Astrocyte (in vitro differentiated cells and primary cell): Measurements from ENCODE around the gene MFSD1. TPM values are rescaled to one million over a fixed set of nuclear protein-coding genes. Genes with fewer than 3 reads are reported as not detected.
"Not testable (repeated sequence)": the region's sequence is repeated elsewhere in the genome, so short reads cannot be mapped to it uniquely, and the experiment has no call there.

Experiments used
- DNase-seq: peaks from one replicate; pipeline ENCODE4 v3.0.0-alpha.2; 2010; ENCODE audit warnings: low read depth
- FAIRE-seq: peaks from 2 replicates; lab custom pipeline; 2011; peaks lifted over from hg19 to GRCh38; lab: Jason Lieb, UNC
- H2AFZ ChIP-seq: 2 replicates; pipeline ENCODE4 v1.6.0; 2012; ENCODE audit warnings: low read depth, low read length, inconsistent platforms
- H3K27ac ChIP-seq: 2 replicates; pipeline ENCODE4 v1.5.1; 2011; ENCODE audit warnings: low read depth, low read length, inconsistent platforms
- H3K27me3 ChIP-seq: 2 replicates; pipeline ENCODE4 v1.6.0; 2011; ENCODE audit warnings: low read length, inconsistent platforms; ENCODE audit not compliant: insufficient read depth
- H3K36me3 ChIP-seq: 2 replicates; pipeline ENCODE4 v1.5.1; 2011; ENCODE audit warnings: low read length, inconsistent platforms; ENCODE audit not compliant: insufficient read depth
- H3K4me1 ChIP-seq: 2 replicates; pipeline ENCODE4 v1.5.1; 2011; ENCODE audit warnings: low read length, inconsistent platforms; ENCODE audit not compliant: insufficient read depth
- H3K4me2 ChIP-seq: 2 replicates; pipeline ENCODE4 v1.6.0; 2012; ENCODE audit warnings: low read length, inconsistent platforms
- H3K4me3 ChIP-seq: 2 replicates; pipeline ENCODE4 v1.5.1; 2011; ENCODE audit warnings: low read depth, mild to moderate bottlenecking, low read length, inconsistent platforms; ENCODE audit not compliant: insufficient read depth
- H3K79me2 ChIP-seq: 2 replicates; pipeline ENCODE4 v1.6.0; 2012; ENCODE audit warnings: mild to moderate bottlenecking, low read length, inconsistent platforms; ENCODE audit not compliant: insufficient read depth
- H3K9ac ChIP-seq: 2 replicates; pipeline ENCODE4 v1.6.0; 2012; ENCODE audit warnings: mild to moderate bottlenecking, low read length, inconsistent platforms
- H3K9me3 ChIP-seq: 2 replicates; pipeline ENCODE4 v1.5.1; 2012; ENCODE audit warnings: low read depth, mild to moderate bottlenecking, low read length, inconsistent platforms; ENCODE audit not compliant: insufficient read depth
- H4K20me1 ChIP-seq: 2 replicates; pipeline ENCODE4 v1.6.0; 2012; ENCODE audit warnings: low read length, inconsistent platforms; ENCODE audit not compliant: insufficient read depth
- H3K27ac Mint-ChIP-seq: one replicate; pipeline ENCODE4 v1.8.0; 2021; ENCODE audit warnings: mild to moderate bottlenecking, mixed read lengths; ENCODE audit not compliant: unreplicated experiment
- H3K27me3 Mint-ChIP-seq: one replicate; pipeline ENCODE4 v1.8.0; 2021; ENCODE audit warnings: low read depth, mixed read lengths; ENCODE audit not compliant: unreplicated experiment
- H3K36me3 Mint-ChIP-seq: one replicate; pipeline ENCODE4 v1.8.0; 2021; ENCODE audit warnings: low read depth, mixed read lengths; ENCODE audit not compliant: unreplicated experiment
- H3K4me1 Mint-ChIP-seq: one replicate; pipeline ENCODE4 v1.8.0; 2021; ENCODE audit warnings: low read depth, mixed read lengths; ENCODE audit not compliant: unreplicated experiment
- H3K4me3 Mint-ChIP-seq: one replicate; pipeline ENCODE4 v1.8.0; 2021; ENCODE audit warnings: mild to moderate bottlenecking, moderate library complexity, mixed read lengths; ENCODE audit not compliant: unreplicated experiment
- H3K9me3 Mint-ChIP-seq: one replicate; pipeline ENCODE4 v1.8.0; 2021; ENCODE audit warnings: mild to moderate bottlenecking, mixed read lengths; ENCODE audit not compliant: unreplicated experiment
- EZH2 ChIP-seq: IDR thresholded peaks from 2 replicates; pipeline ENCODE4 v1.6.1; 2012; ENCODE audit warnings: mild to moderate bottlenecking, low read length, inconsistent platforms; ENCODE audit not compliant: insufficient read depth
- total RNA-seq: library from RNA; stranded (reverse); gene quantifications from 2 replicates; pipeline ENCODE4 v1.2.1, GENCODE V29; 2021
- TF ChIP-seq, protein P1 (sequence below): IDR thresholded peaks from 2 replicates; pipeline ENCODE4 v1.5.1; 2011; ENCODE audit warnings: low read depth, mild to moderate bottlenecking, inconsistent platforms, low read length, moderate library complexity; ENCODE audit not compliant: insufficient read depth

The MFSD1 gene
- total RNA-seq, 1 donor from 2014 or later = 62.2 TPM

DNA sequence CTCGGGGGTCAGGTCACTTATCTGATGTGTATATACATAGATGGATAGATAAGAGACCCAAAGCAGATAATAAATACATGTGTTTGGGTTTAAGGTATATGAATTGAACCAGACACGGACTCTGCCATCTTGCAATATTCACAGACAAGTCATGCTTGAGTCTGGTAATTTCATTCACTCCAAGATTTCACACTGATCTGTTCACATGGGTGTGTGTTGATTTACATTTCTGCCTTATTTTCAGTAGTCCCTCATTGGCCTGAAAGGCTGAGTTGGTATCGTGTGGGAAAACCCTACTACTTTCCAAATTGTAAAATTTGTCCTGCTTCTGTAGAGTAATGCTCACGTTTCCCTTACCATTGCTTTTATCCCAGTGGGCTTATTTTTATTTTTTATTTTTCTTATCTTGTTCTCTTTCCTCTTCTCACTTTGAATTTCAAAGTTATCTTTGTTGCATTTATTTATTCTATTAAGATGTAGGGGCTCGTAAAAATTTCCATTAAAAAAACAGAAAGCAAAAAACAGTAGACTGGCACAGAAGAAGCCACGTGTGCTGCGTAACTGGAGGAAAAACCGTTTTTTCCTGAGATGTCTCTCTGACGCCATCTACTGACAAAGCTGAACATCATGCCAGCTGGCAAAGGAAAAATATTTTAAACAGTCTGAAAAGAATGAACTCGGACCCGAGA is 10.8 kb upstream of the MFSD1 start:
- H3K9ac ChIP-seq = peak overlapping the region; percentile 47
- peak overlapping the region; percentile 3 for H3K4me3 ChIP-seq
- H3K9me3 ChIP-seq = peaks cover 6% of the 10 kb centered on the region
- TF ChIP-seq, protein P1, sequence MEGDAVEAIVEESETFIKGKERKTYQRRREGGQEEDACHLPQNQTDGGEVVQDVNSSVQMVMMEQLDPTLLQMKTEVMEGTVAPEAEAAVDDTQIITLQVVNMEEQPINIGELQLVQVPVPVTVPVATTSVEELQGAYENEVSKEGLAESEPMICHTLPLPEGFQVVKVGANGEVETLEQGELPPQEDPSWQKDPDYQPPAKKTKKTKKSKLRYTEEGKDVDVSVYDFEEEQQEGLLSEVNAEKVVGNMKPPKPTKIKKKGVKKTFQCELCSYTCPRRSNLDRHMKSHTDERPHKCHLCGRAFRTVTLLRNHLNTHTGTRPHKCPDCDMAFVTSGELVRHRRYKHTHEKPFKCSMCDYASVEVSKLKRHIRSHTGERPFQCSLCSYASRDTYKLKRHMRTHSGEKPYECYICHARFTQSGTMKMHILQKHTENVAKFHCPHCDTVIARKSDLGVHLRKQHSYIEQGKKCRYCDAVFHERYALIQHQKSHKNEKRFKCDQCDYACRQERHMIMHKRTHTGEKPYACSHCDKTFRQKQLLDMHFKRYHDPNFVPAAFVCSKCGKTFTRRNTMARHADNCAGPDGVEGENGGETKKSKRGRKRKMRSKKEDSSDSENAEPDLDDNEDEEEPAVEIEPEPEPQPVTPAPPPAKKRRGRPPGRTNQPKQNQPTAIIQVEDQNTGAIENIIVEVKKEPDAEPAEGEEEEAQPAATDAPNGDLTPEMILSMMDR = peak; percentile 92
- no peak for TF ChIP-seq EZH2
- H3K27me3 ChIP-seq = no peaks in the 10 kb centered on the region
- H2AFZ ChIP-seq = peak overlapping the region; percentile 22
- Mint-ChIP-seq H3K27me3 (peaks cover 2% of the 10 kb centered on the region), H3K4me3 (no peak overlapping the region), H3K36me3 (no peaks in the 10 kb centered on the region), H3K27ac (no peak overlapping the region), H3K4me1 (peaks cover 6% of the 10 kb centered on the region), H3K9me3 (peaks cover 8% of the 10 kb centered on the region)
- DNase-seq = peak; percentile 74
- no peaks in the 10 kb centered on the region for H4K20me1 ChIP-seq
- FAIRE-seq = peak; percentile 58
- no peaks in the 10 kb centered on the region for H3K79me2 ChIP-seq
- H3K4me1 ChIP-seq = peaks cover 22% of the 10 kb centered on the region
- no peaks in the 10 kb centered on the region for H3K36me3 ChIP-seq
- H3K27ac ChIP-seq = peak overlapping the region; percentile 22
- H3K4me2 ChIP-seq = peak overlapping the region; percentile 51

DNA sequence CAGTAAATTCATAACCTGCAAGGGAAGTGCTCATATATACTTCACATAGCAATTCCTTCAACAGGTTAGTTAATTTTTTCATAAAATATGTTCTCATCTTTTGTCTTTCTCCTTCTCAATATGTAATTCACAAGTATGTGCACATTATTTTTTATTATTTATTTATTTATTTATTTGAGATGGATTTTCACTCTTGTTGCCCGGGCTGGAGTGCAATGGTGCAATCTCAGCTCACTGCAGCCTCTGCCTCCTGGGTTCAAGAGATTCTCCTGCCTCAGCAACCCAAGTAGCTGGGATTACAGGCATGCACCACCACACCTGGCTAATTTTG is 10.3 kb upstream of the MFSD1 start:
- H3K9ac ChIP-seq = peak overlapping the region; percentile 47
- H3K27ac ChIP-seq, H3K27ac Mint-ChIP-seq, H3K4me3 Mint-ChIP-seq, H4K20me1 ChIP-seq, H3K36me3 ChIP-seq, H3K36me3 Mint-ChIP-seq, H2AFZ ChIP-seq, H3K79me2 ChIP-seq, H3K4me1 Mint-ChIP-seq, H3K27me3 ChIP-seq, FAIRE-seq, H3K27me3 Mint-ChIP-seq, H3K9me3 Mint-ChIP-seq, DNase-seq, H3K9me3 ChIP-seq: not testable (repeated sequence)
- H3K4me3 ChIP-seq = peak overlapping the region; percentile 3
- peak overlapping the region; percentile 51 for H3K4me2 ChIP-seq
- H3K4me1 ChIP-seq = peaks cover 22% of the 10 kb centered on the region

DNA sequence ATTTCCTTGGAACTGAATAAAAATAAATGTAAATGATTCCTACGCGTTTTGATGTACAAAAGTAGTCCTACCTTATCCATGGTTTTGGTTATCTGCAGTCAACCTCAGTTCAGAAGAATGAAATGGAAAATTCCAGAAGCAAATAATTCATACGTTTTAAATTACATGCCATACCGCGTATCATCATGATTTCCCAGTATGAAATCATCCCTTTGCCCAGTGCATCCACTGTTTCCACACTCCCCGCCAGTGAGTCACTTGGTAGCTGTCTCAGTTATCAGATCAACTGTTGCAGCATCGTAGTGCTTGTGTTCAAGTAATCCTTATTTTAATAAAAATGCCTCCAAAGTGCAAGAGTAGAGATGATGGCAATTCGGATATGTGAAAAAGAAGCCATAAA is 9.1 kb upstream of the MFSD1 start:
- Mint-ChIP-seq H3K27ac (no peak overlapping the region), H3K4me3 (no peak overlapping the region), H3K36me3 (no peaks in the 10 kb centered on the region), H3K27me3 (peaks cover 10% of the 10 kb centered on the region), H3K9me3 (peaks cover 8% of the 10 kb centered on the region), H3K4me1 (peaks cover 6% of the 10 kb centered on the region)
- no peaks in the 10 kb centered on the region for H4K20me1 ChIP-seq
- H3K9ac ChIP-seq = peak overlapping the region; percentile 66
- FAIRE-seq (peak; percentile 91), DNase-seq (peak; percentile 97)
- H3K4me1 ChIP-seq = peaks cover 22% of the 10 kb centered on the region
- peak overlapping the region; percentile 77 for H3K27ac ChIP-seq
- H3K79me2 ChIP-seq = no peaks in the 10 kb centered on the region
- no peak overlapping the region for H2AFZ ChIP-seq
- peak overlapping the region; percentile 36 for H3K4me2 ChIP-seq
- no peak overlapping the region for H3K4me3 ChIP-seq
- TF ChIP-seq, protein P1 = no peak
- TF ChIP-seq EZH2 = no peak
- H3K36me3 ChIP-seq = no peaks in the 10 kb centered on the region
- H3K27me3 ChIP-seq = no peaks in the 10 kb centered on the region
- peaks cover 6% of the 10 kb centered on the region for H3K9me3 ChIP-seq
